T-helper 1 cell treated with Interleukin-12 subunit alpha and Interleukin-12 subunit beta and Interleukin-4 antibody, amounts not matched to agents 30 μg/mL and 1 μg/mL, for 36 hours (primary cell): ENCODE results near the gene DNAJC7.
"Not testable (repeated sequence)": the region's sequence is repeated elsewhere in the genome, so short reads cannot be mapped to it uniquely, and the experiment has no call there.

ENCODE experiments used
- H3K27ac Mint-ChIP-seq: one replicate; pipeline ENCODE4 v1.8.0; 2021; ENCODE audit warnings: mild to moderate bottlenecking, mixed read lengths
- H3K27me3 Mint-ChIP-seq: one replicate; pipeline ENCODE4 v1.8.0; 2021; ENCODE audit warnings: low read depth, mixed read lengths
- H3K36me3 Mint-ChIP-seq: one replicate; pipeline ENCODE4 v1.8.0; 2021; ENCODE audit warnings: low read depth, mixed read lengths
- H3K4me1 Mint-ChIP-seq: one replicate; pipeline ENCODE4 v1.8.0; 2021; ENCODE audit warnings: low read depth, mixed read lengths
- H3K4me3 Mint-ChIP-seq: one replicate; pipeline ENCODE4 v1.8.0; 2021; ENCODE audit warnings: mild to moderate bottlenecking, moderate library complexity, mixed read lengths
- H3K9me3 Mint-ChIP-seq: one replicate; pipeline ENCODE4 v1.8.0; 2021; ENCODE audit warnings: mixed read lengths

Gene DNAJC7

DNA sequence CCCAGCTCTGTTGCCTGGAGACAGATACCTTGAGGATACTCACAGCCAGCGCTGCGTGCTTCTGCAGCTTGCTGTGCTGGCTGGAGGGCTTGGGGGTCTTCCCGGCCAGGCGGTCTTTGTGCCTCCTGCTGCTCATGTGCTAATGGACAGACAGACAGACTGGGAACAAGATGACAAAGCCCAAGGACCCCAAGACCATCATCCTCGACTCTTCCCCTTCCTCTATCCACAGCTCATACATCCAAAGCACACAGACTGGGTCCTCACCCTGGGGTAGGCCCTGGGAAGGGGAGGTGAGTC lies 10.3 kb upstream of the DNAJC7 start:
- Mint-ChIP-seq H3K27me3 (no peaks in the 10 kb centered on the region), H3K27ac (no peak overlapping the region), H3K9me3 (no peaks in the 10 kb centered on the region), H3K36me3 (peaks cover 8% of the 10 kb centered on the region), H3K4me3 (no peak overlapping the region), H3K4me1 (peaks cover 9% of the 10 kb centered on the region)

DNA sequence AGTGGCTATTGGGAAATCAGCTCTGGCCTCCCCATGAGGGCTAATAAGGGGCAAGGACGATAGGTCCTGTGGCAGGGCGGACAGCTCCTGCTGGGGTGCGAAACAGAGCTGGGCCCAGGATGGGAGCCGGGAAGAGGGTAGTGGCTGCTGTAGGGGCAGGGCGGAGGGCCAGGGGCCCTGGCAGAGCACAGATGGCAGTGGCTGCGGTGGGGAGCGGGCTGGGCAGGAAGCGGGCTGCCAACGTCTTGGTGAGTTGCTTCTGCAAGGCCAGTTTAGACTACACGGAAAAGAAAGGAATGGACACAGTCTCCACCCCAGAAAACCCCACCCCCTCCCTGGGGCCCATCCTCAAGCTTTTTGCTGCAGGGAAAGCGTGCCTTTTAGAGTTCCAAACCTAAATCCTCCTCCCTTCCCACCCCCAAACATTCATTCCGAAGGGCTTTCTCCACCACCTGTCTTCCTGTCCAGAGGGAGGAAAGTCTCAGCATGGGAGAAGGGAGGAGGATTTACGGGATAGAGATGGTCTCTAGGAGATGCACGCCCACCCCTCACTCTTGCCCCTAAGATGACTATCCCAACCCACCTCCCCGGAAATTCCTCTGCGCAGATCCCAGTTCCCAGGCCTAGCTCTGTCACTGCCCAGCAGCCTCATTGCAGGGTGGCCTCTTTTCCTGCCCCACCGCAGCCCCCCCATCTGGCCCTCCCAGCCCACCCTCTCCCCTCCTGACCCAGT lies 9.8 kb upstream of the DNAJC7 start:
- peaks cover 12% of the 10 kb centered on the region for H3K36me3 Mint-ChIP-seq
- no peaks in the 10 kb centered on the region for H3K9me3 Mint-ChIP-seq

DNA sequence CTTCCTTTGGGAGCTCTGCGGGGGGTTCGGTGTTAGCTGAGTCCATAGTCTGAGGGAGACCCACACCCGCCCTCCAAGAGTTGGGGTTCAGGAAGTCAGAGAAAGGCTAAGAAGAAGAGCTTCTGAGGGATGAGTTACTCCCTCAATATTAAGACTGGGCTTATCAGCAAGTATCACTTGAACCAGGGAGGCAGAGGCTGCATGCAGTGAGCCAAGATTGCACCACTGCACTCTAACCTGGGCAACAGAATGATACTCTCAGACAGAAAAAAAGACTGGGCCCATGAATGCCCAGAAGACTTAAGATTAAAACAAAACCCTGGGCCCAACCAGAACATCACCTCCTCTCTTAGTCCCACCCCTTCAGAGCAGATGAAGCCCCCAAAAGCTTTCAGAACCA lies 8.7 kb upstream of the DNAJC7 start:
- Mint-ChIP-seq H3K4me1 (peaks cover 19% of the 10 kb centered on the region), H3K27ac (no peak overlapping the region), H3K9me3 (no peaks in the 10 kb centered on the region), H3K27me3 (no peaks in the 10 kb centered on the region), H3K4me3 (no peak overlapping the region), H3K36me3 (peaks cover 15% of the 10 kb centered on the region)

More for the DNA sequence above, 9.8 kb upstream of the DNAJC7 start:
- no peak overlapping the region for H3K4me3 Mint-ChIP-seq
- H3K27me3 Mint-ChIP-seq: no peaks in the 10 kb centered on the region
- no peak overlapping the region for H3K27ac Mint-ChIP-seq
- peaks cover 12% of the 10 kb centered on the region for H3K4me1 Mint-ChIP-seq

DNA sequence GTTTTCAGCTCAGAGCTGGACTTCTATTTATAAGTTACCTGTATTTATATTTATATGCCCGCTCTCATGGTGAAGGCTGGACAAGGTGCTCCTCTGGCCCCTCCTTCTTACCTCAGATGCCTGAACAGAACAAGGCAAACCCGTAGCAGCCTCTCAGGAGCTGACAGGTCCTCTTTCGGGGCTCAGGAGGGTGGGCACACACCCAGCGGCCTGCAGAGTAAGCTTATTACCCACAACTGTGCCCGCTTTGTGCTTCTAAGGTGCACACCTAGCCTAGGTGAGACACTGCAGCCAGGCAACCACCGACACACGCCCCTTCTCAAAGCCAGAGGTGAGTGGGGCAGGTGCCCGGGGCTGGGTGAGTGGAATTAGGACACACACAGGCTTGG lies 7.9 kb upstream of the DNAJC7 start:
- Mint-ChIP-seq H3K4me1 (peaks cover 24% of the 10 kb centered on the region), H3K36me3 (peaks cover 15% of the 10 kb centered on the region), H3K27ac (no peak overlapping the region), H3K4me3 (no peak overlapping the region), H3K27me3 (no peaks in the 10 kb centered on the region), H3K9me3 (no peaks in the 10 kb centered on the region)

DNA sequence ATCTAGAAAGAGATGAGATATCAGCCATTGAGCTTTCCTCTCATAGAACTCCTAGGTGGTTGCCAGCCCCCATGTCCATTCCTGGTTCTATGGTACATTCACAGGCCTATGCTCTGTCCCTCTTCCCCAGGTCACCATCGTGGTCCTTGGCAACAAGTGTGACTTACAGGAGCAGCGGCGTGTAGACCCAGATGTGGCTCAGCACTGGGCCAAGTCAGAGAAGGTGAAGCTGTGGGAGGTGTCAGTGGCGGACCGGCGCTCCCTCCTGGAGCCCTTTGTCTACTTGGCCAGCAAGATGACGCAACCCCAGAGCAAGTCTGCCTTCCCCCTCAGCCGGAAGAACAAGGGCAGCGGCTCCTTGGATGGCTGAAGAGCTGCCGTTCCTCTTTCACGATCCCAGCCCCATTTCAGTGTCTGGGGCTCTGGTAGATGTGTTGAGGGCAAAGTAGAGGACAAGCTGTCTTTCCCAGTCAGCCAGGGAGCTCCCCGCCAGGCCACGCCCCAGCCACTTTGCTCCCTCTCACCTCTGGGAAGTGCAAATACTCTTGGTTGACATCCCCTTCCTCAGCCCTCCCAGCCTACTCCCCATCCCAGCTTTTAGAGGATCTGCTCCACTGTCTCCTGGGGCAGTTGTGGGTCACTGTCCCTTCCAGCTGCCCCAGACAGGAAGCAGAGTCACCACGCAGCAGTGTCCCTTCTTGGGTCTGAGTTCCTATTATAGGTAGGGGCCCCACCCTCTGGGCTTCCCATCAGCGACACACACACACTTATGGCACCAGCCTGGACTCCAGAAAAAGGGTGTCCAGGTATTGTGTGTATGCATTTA lies 6.5 kb upstream of the DNAJC7 start:
- Mint-ChIP-seq H3K27me3 (no peaks in the 10 kb centered on the region), H3K36me3 (peaks cover 17% of the 10 kb centered on the region), H3K9me3 (peaks cover 4% of the 10 kb centered on the region), H3K4me1 (peaks cover 30% of the 10 kb centered on the region), H3K27ac (no peak overlapping the region), H3K4me3 (no peak overlapping the region)

DNA sequence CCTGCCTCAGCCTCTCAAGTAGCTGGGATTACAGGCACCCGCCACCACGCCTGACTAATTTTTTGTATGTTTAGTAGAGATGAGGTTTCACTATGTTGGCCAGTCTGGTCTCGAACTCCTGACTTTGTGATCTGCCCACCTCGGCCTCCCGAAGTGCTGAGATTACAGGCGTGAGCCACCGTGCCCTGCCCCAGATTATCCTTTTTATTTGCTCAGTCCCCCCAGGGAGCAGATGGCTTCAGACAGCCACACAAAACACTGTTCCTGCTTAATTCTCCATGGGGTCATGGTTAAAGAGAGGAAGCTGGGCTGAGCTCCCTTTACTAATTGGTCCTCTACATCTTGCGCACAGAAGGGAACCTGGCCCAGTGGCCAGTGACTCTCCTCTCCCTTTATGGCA lies 3.6 kb upstream of the DNAJC7 start:
- peaks cover 21% of the 10 kb centered on the region for H3K36me3 Mint-ChIP-seq
- peak overlapping the region; percentile 95 for H3K4me3 Mint-ChIP-seq
- peaks cover 39% of the 10 kb centered on the region for H3K4me1 Mint-ChIP-seq
- H3K27ac Mint-ChIP-seq: peak overlapping the region; percentile 32
- not testable (repeated sequence) for H3K9me3 Mint-ChIP-seq, H3K27me3 Mint-ChIP-seq

DNA sequence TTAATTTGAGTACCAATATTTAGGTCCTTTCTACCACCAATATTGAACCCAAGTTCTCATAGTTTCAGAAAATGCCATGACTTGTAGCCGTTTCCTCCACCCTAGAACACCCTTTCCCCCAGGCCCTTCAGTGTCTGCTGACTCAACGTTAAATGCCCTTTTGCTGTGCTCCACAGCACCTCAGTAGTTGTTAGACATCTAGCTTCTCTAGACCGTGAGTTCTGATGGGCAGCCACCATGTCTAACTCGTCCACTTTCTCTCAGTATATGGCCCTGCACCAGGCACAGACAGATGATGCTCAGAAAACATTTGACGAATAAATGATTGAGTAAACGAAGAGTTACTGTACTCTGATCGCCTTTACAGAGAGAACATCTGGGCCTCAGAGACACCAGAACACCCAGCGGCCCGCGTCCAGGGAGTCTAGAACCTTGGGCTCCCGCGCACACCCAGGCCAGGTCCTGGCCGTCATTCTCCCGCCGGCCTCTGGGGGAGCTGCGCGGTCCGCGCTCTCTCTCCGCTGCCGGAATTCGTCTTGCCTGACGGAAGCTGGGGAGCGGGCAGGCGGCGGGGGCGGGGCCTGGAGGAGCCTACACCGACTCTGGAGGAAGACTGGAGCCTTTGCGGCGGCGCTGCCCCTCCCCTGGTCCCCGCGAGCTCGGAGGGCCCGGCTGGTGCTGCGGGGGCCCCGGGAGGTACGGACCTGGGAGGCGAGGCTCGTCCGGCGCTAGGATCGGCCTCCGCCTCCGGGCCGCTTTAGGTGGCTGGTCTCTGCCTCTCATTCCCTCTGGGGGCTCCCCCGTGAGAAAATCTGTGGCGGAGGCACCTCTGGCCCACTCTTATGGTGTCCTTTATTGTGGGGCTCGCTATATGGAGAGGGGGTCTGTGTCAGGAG lies 2.5 kb upstream of the DNAJC7 start, which contains the start of gene NKIRAS2:
Gene NKIRAS2 (plus strand): TSS at position 582 of the 896 bp plus-strand sequence. CDS start 1,488 bp downstream, outside the sequence.
- peaks cover 43% of the 10 kb centered on the region for H3K4me1 Mint-ChIP-seq
- peak within 1 kb of the TSS; percentile 86 for H3K27ac Mint-ChIP-seq
- H3K36me3 Mint-ChIP-seq: peaks cover 19% of the 10 kb centered on the region
- H3K9me3 Mint-ChIP-seq: peaks cover 4% of the 10 kb centered on the region
- no peaks in the 10 kb centered on the region for H3K27me3 Mint-ChIP-seq
- H3K4me3 Mint-ChIP-seq: peak within 1 kb of the TSS; percentile 95

DNA sequence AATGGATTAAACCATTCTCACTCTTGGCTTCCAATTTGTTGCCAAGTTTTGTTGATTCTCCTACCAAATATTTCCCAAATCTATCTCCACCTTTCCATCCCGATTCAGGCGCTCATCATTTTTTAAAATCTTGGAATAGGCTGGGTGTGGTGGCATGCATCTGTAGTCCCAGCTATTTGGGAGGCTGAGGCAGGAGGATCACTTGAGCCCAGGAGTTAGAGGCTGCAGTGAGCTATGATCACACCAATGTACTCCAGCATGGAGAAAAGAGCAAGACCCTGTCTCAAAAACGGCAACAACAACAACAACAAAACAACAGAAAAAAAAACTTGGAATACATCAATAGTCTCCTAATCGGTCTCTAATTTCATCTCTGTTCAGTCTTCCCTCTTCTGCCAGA lies 1.7 kb upstream of the DNAJC7 start:
- Mint-ChIP-seq H3K4me1 (peaks cover 41% of the 10 kb centered on the region), H3K27ac (peak overlapping the region; percentile 33), H3K36me3 (peaks cover 17% of the 10 kb centered on the region), H3K27me3 (no peaks in the 10 kb centered on the region), H3K9me3 (peaks cover 4% of the 10 kb centered on the region), H3K4me3 (peak overlapping the region; percentile 43)

DNA sequence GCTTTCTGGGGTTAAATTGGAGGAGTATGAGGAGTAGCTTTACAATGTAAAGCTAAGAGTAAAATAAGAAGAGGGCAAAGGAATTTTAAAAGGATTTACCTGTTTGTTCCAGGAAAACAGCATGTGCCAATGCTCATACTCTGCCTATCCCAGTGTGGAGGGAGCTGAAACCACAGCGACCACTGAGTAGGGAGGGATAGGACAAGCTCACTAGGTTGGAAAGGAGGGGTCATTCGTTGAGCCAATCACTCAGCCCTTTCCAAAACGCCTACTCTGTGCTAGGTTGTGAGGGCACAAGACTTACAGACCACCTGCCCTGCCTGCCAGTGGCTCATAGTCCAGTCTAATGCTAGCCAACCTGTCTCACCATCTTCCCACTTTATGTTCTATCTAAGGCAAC lies 1.1 kb upstream of the DNAJC7 start:
- Mint-ChIP-seq H3K27ac (no peak overlapping the region), H3K4me3 (peak overlapping the region; percentile 93), H3K4me1 (peaks cover 45% of the 10 kb centered on the region), H3K36me3 (peaks cover 18% of the 10 kb centered on the region), H3K9me3 (peaks cover 4% of the 10 kb centered on the region), H3K27me3 (no peaks in the 10 kb centered on the region)

DNA sequence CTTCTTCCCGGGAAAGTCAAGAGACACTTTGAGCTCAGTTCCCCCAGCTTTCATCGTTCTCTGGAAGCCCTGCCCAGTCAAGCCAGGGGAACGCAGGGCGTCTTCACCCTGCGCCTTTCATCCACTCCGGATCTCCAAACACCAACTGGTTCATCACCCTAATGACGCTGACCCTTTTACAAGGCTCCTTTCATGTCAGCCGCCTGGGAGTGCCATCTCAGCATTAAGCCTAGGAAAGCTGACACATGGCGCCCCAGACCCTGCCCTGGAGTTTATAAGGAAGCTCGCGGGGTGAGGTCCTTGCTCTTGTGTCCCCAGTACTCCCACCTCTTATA lies 594 bp upstream of the DNAJC7 start:
- Mint-ChIP-seq H3K4me1 (peaks cover 48% of the 10 kb centered on the region), H3K36me3 (peaks cover 19% of the 10 kb centered on the region)

DNA sequence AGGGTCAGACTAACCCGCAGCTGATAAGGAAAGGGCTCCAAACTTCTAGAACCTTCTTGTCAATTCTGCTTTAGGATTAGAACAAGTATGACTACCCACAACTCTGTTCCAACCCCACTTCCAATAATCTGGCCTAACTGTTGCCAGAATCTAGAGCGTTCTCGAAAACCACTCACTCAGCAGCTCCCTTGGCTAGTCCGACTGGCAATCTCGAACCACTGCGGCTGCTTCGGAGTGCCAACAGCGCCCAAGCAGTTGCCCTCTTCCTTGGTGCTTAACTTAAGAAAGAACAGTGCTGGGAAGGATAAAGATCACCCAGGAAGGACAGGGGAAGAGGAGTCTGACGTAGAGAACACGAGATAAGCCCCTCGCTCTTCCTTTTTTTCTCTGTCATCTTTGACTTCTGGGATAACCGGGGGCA lies 818 bp downstream of the DNAJC7 start:
- H3K27me3 Mint-ChIP-seq: no peaks in the 10 kb centered on the region
- H3K4me1 Mint-ChIP-seq: peaks cover 50% of the 10 kb centered on the region
- H3K4me3 Mint-ChIP-seq: peak overlapping the region; percentile 93
- H3K27ac Mint-ChIP-seq: peak overlapping the region; percentile 99
- H3K9me3 Mint-ChIP-seq: peaks cover 4% of the 10 kb centered on the region
- peaks cover 14% of the 10 kb centered on the region for H3K36me3 Mint-ChIP-seq

More for the DNA sequence above, 594 bp upstream of the DNAJC7 start:
- Mint-ChIP-seq H3K9me3 (peaks cover 4% of the 10 kb centered on the region), H3K27me3 (no peaks in the 10 kb centered on the region), H3K4me3 (peak overlapping the region; percentile 93), H3K27ac (peak overlapping the region; percentile 99)

DNA sequence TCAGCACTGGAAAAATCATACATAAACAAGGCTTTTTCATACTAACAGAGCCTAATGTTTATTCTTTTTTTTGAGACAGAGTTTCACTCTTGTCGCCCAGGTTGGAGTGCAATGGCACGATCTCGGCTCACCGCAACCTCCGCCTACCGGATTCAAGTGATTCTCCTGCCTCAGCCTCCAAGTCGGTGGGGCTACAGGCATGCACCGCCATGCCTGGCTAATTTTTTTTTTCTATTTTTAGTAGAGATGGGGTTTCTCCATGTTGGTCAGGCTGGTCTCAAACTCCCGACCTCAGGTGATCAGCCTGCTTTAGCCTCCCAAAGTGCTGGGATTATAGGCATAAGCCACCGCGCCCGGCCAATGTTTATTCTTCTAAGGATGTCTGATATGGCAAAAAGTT lies 3.5 kb downstream of the DNAJC7 start:
- H3K27ac Mint-ChIP-seq, H3K27me3 Mint-ChIP-seq, H3K9me3 Mint-ChIP-seq, H3K4me3 Mint-ChIP-seq: not testable (repeated sequence)
- H3K36me3 Mint-ChIP-seq: peaks cover 13% of the 10 kb centered on the region
- H3K4me1 Mint-ChIP-seq: peaks cover 50% of the 10 kb centered on the region

DNA sequence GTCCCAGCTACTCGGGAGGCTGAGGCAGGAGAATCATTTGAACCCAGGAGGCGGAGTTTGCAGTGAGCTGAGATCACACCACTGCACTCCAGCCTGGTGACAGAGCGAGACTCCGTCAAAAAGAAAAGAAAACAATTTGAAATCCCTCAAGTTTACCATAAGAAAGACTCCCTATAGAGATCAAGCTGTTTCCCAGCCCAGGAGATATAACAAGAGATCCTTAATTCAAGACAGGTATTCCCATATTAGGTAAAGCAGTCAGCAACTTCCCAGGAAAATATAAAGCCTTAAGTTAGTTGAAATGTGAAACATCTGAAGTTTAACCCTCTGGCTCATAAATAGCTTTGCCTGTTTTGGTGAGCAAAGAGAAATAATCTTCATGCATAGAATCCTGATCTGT lies 4.9 kb downstream of the DNAJC7 start:
- not testable (repeated sequence) for H3K4me3 Mint-ChIP-seq, H3K27me3 Mint-ChIP-seq, H3K9me3 Mint-ChIP-seq, H3K27ac Mint-ChIP-seq
- Mint-ChIP-seq H3K4me1 (peaks cover 42% of the 10 kb centered on the region), H3K36me3 (peaks cover 13% of the 10 kb centered on the region)

DNA sequence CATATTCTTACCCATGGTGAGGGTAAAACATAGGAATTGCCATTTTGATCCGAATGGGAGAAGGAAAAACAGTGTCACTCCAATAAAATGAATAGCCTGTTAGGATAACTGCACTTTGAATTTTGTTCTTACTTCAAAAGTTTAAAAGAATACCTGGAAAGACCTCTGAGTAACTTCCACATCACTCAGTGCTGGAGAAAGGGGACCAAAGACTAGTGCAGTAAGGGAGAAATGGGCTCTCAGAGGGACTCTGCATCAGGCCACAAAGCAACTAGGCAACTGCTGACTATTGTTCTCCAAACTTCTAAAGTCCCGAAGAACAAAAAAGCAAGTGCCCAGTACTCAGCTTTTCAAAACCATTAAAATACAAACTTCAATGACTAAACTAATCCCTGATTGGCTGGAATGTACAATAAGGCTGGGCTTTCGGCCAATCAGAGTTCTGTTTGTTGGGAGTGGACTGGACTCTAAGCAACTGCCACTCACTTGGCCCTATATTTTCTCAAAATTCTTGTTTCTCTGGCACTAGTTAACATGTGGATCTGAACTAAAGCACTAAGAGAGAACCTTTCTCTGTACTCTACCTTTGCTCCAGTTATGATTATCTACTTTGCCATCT lies 6.2 kb downstream of the DNAJC7 start:
- H3K4me3 Mint-ChIP-seq: no peak overlapping the region
- H3K27me3 Mint-ChIP-seq: no peaks in the 10 kb centered on the region
- H3K36me3 Mint-ChIP-seq: peaks cover 10% of the 10 kb centered on the region
- H3K27ac Mint-ChIP-seq: no peak overlapping the region
- no peaks in the 10 kb centered on the region for H3K9me3 Mint-ChIP-seq
- peaks cover 41% of the 10 kb centered on the region for H3K4me1 Mint-ChIP-seq
